Osteoblast (primary cell): ENCODE results near the gene PEX16. TPM values are rescaled to one million over a fixed set of nuclear protein-coding genes. Genes with fewer than 3 reads are reported as not detected.

Source experiments
- DNase-seq: peaks from one replicate; pipeline ENCODE4 v3.0.0; 2011; ENCODE audit warnings: low spot score, mixed read lengths; ENCODE audit not compliant: insufficient read length; ENCODE audit errors: missing footprints
- H2AFZ ChIP-seq: 2 replicates; pipeline ENCODE4 v1.6.0; 2011; ENCODE audit warnings: mild to moderate bottlenecking, low read length
- H3K27ac ChIP-seq: 2 replicates; pipeline ENCODE4 v1.5.1; 2011; ENCODE audit warnings: mild to moderate bottlenecking, low read depth, low read length, moderate library complexity
- H3K27me3 ChIP-seq: 2 replicates; pipeline ENCODE4 v1.6.0; 2012; ENCODE audit warnings: mild to moderate bottlenecking, control low read depth, inconsistent platforms, low read length, moderate library complexity; ENCODE audit not compliant: insufficient read depth
- H3K36me3 ChIP-seq: 2 replicates; pipeline ENCODE4 v1.5.1; 2011; ENCODE audit warnings: mild to moderate bottlenecking, low read length, control low read depth, moderate library complexity; ENCODE audit not compliant: insufficient read depth
- H3K4me1 ChIP-seq: 2 replicates; pipeline ENCODE4 v1.5.1; 2011; ENCODE audit warnings: mild to moderate bottlenecking, low read length, control low read depth, moderate library complexity; ENCODE audit not compliant: insufficient read depth
- H3K4me2 ChIP-seq: 2 replicates; pipeline ENCODE4 v1.6.0; 2011; ENCODE audit warnings: mild to moderate bottlenecking, low read length; ENCODE audit not compliant: insufficient read depth
- H3K4me3 ChIP-seq: fragments of 200-600 bp; sonication (generic); 3 replicates; pipeline ENCODE4 v1.5.1; 2012; ENCODE audit warnings: mild to moderate bottlenecking, low read length, inconsistent platforms; ENCODE audit not compliant: insufficient read depth
- H3K79me2 ChIP-seq: 2 replicates; pipeline ENCODE4 v1.6.0; 2012; ENCODE audit warnings: mild to moderate bottlenecking, low read length, control low read depth, inconsistent platforms; ENCODE audit not compliant: insufficient read depth
- H3K9me3 ChIP-seq: 2 replicates; pipeline ENCODE4 v1.5.1; 2011; ENCODE audit warnings: low read depth, low read length, control low read depth
- H4K20me1 ChIP-seq: 2 replicates; pipeline ENCODE4 v1.6.0; 2012; ENCODE audit warnings: mild to moderate bottlenecking, low read length, control low read depth; ENCODE audit not compliant: insufficient read depth
- total RNA-seq: library from RNA; depleted of rRNA; stranded (reverse); fragments of >200 nt; gene quantifications from 2 replicates; pipeline ENCODE4 v1.2.3, GENCODE V29; 2012
- TF ChIP-seq, protein P1 (sequence below): IDR thresholded peaks from 2 replicates; pipeline ENCODE4 v1.5.1; 2011; ENCODE audit warnings: mild to moderate bottlenecking, low read depth, low read length, moderate library complexity; ENCODE audit errors: extremely low read depth

The PEX16 gene
- total RNA-seq, 1 donor = 28.6 TPM

DNA sequence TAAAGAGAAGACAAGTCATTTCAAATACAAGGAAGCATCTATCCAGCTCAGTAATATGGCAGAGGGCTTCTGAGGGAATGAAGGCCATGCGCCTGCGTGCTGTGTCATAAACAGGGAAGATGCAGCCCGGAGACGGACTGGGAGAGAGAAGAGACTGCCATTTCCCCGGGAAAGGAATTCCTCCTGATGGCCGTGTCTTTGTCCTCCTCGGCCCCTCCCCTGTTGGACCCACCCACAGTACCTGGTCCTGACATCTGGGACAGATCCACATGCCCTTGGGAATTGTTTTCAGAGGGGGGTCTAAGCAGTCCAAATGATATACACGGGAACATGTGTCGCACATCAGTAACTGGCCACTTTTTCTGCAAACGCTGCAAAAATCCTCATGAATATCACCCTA, 20.2 kb upstream of the PEX16 start:
- H3K4me2 ChIP-seq = no peak overlapping the region
- no peak for DNase-seq
- TF ChIP-seq, protein P1, sequence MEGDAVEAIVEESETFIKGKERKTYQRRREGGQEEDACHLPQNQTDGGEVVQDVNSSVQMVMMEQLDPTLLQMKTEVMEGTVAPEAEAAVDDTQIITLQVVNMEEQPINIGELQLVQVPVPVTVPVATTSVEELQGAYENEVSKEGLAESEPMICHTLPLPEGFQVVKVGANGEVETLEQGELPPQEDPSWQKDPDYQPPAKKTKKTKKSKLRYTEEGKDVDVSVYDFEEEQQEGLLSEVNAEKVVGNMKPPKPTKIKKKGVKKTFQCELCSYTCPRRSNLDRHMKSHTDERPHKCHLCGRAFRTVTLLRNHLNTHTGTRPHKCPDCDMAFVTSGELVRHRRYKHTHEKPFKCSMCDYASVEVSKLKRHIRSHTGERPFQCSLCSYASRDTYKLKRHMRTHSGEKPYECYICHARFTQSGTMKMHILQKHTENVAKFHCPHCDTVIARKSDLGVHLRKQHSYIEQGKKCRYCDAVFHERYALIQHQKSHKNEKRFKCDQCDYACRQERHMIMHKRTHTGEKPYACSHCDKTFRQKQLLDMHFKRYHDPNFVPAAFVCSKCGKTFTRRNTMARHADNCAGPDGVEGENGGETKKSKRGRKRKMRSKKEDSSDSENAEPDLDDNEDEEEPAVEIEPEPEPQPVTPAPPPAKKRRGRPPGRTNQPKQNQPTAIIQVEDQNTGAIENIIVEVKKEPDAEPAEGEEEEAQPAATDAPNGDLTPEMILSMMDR = no peak

DNA sequence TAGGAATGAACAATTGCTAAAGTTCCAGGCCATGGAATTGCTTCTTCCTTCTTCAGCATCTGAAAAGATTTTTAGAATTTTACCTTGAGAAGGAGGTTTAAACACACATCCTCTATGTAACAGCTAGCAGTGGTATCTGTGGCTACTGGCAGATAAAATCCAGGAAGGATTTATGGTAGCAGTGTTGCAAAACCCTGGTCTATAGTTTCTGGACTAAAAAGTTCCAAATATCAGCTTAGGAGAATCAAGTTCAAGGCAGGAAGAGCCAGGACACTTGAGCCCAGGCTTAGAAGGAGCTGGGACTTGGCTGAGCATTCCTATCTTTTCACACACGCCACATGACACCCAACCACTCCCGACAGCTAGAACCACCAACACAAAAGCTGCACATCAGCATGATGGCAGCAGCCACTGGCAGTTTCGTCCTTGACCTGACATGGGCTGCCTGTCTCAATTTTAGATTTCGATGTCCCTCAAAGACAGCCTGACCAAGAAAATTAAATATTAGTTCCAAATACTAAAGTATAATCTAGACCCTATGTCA, 18.9 kb upstream of the PEX16 start:
- TF ChIP-seq, protein P1 = no peak
- Histone ChIP-seq H3K27ac (no peak overlapping the region), H3K36me3 (peaks cover 45% of the 10 kb centered on the region), H3K4me3 (no peak overlapping the region), H3K27me3 (no peaks in the 10 kb centered on the region), H3K4me2 (no peak overlapping the region), H3K9me3 (no peaks in the 10 kb centered on the region), H4K20me1 (peaks cover 9% of the 10 kb centered on the region), H3K79me2 (no peaks in the 10 kb centered on the region), H3K4me1 (no peaks in the 10 kb centered on the region), H2AFZ (no peak overlapping the region)
- DNase-seq = no peak

More for the DNA sequence above, 20.2 kb upstream of the PEX16 start:
- Histone ChIP-seq H3K9me3 (no peaks in the 10 kb centered on the region), H2AFZ (no peak overlapping the region), H3K27me3 (no peaks in the 10 kb centered on the region), H3K4me3 (no peak overlapping the region), H3K79me2 (no peaks in the 10 kb centered on the region), H3K4me1 (no peaks in the 10 kb centered on the region), H4K20me1 (peaks cover 6% of the 10 kb centered on the region), H3K36me3 (peaks cover 54% of the 10 kb centered on the region), H3K27ac (no peak overlapping the region)

DNA sequence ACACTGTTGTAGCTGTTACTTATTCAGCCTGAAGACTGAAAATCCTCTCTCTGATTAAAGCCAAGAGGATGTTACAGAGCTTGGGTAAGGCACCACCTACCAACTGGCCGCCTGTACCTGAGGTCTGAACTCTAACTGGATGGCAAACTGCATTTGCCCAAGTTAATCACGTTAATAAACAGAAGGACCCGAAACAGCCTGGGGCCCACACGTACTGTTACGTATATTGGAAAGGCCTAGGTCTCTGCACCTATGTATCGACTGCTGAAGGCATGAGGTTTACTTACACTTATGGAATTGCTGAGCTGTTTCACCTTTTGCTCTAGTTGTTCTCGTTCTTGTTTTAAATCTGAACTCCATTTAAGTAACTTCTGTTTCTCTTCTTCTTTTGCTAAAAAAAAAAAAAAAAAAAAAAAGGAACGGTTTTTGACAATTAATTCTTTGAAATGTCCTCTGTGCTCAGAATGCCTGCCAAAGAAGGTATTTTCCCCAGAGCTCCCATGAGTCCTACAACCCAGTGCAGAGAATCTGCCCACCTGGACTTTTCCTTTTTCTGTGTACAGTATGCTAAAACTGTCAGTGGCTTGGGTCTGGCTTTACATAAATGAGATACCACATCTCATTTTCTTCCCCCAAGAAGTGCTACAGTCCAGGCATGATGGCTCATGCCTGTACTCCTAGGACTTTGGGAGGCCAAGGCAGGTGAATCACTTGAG, 17.8 kb upstream of the PEX16 start:
- no peak for DNase-seq
- TF ChIP-seq, protein P1 = no peak
- peaks cover 42% of the 10 kb centered on the region for H3K36me3 ChIP-seq

DNA sequence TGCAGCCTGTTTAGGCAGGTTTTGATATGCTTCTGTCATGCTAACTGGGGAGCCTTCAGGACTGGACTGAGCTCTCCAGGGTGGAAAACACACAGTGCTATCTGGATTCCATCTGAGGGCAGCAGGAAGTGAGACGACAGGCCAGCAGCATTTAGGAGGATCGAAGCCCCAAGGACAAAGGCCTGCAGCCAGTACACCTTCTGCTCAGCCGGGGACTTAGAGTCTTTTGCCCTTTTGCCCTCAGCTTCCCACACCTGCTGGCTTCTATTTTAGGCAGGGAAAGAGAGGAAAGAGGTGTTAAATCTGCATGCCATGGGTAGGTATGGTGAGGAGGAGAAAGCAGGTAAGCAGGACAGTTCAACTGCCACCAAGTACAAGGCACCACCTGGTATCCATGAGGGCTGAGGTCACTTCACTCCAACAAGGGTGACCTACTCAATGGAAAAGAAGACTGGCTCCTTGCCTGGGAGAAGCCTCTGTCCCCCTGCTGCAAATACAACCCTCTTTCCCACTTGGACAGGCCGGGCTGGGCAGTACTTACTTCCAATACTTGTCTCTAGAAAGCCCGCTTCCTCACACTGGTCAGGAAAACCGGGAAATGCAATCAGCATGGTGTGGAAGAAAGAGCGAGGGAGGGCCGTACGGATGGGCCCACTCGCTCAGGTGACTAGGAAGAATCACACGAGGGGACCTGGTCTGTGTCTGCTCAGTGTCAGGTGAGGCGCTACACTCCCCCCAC, 17.1 kb upstream of the PEX16 start:
- Histone ChIP-seq H4K20me1 (peaks cover 12% of the 10 kb centered on the region), H3K4me1 (no peaks in the 10 kb centered on the region), H3K79me2 (no peaks in the 10 kb centered on the region), H3K4me3 (no peak overlapping the region), H3K9me3 (no peaks in the 10 kb centered on the region), H3K4me2 (no peak overlapping the region), H2AFZ (no peak overlapping the region), H3K27me3 (no peaks in the 10 kb centered on the region), H3K36me3 (peaks cover 42% of the 10 kb centered on the region), H3K27ac (no peak overlapping the region)
- no peak for DNase-seq
- TF ChIP-seq, protein P1 = no peak

More for the DNA sequence above, 17.8 kb upstream of the PEX16 start:
- Histone ChIP-seq H3K9me3 (no peaks in the 10 kb centered on the region), H3K27me3 (no peaks in the 10 kb centered on the region), H2AFZ (no peak overlapping the region), H3K27ac (no peak overlapping the region), H4K20me1 (peaks cover 9% of the 10 kb centered on the region), H3K4me1 (no peaks in the 10 kb centered on the region), H3K4me3 (no peak overlapping the region), H3K4me2 (no peak overlapping the region), H3K79me2 (no peaks in the 10 kb centered on the region)
